GM11168 (cell line): ENCODE measurements around the gene ZNF816.

Experiments
- in situ Hi-C: fragments of 300-500 bp; cut with MboI; formaldehyde crosslinking; loops from one replicate; pipeline ENCODE4 v1.12.0; 2022; ENCODE audit warnings: low sequenced_read_pairs; ENCODE audit not compliant: unreplicated experiment

Gene ZNF816

GRCh38 chr19:52963247-52963618 lies 552 bp upstream of the ZNF816 start:
- in situ Hi-C loops, result no loop called here

DNA sequence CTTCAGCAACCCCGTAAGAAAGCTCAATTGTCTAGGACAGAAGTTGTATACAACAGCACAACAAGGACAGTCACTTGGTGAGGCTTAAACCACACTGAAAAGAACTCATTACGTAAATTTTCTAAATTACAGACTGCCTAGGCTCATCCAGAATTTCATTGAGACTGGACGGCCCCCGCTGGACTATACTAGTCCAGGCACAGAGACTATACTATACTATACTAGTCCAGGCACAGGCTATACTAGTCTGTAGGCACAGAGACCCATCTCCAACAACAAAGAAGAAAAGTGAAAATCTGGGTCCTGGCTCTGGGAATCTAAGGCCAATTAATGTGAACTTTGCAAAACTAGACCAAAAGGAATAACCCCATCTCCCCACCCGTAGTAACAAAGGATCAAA lies 700 bp downstream of the ZNF816 start:
- in situ Hi-C loops, result no loop called here

- in situ Hi-C loops, result no loop called here
These were observed 2.9 kb downstream of the ZNF816 start for GRCh38 chr19:52959613-52960295.

DNA sequence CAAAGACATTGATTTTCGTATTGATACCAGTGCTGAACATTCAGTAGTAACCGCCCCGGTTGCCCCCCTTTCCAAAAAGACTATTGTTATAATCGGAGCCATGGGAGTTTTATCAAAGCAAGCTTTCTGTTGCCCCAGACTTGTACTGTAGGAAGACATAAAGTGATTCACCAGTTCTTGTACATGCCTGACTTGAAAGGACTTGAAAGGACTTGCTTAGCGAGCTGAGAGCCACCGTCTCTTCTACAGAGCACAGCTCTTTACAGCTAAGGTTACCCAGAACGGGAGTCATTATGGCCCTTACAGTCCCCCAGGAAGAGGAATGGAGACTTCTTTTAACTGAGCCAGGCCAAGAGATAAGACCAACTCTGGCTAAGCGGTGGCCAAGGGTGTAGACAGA lies 5.1 kb downstream of the ZNF816 start:
- in situ Hi-C loops, result no loop called here

GRCh38 chr19:52956917-52957316 lies 5.8 kb downstream of the ZNF816 start:
- in situ Hi-C loops, result no loop called here

DNA sequence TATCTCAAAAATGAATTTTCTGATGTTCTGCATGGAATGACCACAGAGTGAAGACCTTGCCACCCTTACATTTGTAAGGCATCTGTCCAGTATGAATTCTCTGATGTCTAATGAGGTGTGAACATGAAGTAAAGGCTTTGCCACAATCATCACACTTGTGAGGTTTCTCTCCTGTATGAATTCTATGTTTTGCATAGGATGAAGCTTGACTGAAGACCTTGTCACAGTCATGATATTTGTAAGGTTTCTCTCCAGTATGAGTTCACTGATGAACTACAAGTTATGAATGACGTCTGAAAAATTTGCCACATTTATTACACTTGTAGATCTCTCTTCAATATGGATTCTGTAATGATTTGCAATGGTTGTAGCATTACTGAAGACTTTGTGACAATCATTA lies 13.3 kb downstream of the ZNF816 start:
- in situ Hi-C loops, result no loop called here

GRCh38 chr19:52948025-52948770 lies 14.5 kb downstream of the ZNF816 start:
- in situ Hi-C loops, result no loop called here

DNA sequence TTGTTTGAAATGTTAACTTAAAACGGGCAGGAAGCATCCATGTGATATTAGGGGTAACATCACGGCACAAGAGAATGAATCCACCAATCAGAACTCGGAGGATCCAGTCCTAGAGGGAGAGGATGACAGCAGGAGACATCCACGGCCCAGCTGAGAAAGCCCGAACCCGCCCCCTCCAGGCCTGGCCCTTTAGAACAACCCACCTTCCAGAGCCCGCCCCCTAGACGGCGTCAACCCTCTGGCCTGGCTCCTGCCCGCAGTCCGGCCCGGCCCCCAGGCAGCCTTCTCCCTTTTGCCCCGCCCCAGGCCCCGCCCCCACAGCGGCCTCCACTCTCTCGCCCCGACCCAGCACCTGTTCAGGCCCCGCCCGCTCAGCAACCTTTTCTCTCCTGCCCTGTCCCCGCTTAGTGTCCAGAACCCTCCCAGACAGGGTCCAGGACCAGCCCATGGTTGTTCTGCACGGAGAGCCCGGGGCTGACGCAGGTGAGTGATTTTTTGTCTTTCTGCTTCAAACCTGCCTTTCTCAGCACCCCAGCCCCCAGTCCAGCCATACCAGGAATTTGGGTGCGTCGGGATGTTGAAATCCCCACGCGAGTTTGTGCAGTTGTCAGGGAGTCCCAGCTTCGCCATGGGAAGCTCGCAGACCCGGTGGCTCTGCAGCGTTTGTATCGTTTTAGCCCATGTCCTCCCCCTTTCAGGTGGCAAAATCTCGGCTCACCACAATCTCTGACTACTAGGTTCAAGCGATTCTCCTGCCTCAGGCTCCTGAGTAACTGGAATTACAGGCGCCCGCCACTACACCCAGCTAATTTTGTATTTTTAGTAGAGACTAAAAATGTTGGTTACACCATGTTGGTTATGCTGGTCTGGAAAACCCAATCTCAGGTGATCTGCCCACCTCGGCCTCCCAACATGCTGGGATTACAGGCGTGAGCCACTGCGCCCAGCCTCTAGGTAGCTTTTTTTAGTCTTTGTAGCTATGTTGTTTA lies 16.1 kb downstream of the ZNF816 start:
- in situ Hi-C loops, result no loop called here

DNA sequence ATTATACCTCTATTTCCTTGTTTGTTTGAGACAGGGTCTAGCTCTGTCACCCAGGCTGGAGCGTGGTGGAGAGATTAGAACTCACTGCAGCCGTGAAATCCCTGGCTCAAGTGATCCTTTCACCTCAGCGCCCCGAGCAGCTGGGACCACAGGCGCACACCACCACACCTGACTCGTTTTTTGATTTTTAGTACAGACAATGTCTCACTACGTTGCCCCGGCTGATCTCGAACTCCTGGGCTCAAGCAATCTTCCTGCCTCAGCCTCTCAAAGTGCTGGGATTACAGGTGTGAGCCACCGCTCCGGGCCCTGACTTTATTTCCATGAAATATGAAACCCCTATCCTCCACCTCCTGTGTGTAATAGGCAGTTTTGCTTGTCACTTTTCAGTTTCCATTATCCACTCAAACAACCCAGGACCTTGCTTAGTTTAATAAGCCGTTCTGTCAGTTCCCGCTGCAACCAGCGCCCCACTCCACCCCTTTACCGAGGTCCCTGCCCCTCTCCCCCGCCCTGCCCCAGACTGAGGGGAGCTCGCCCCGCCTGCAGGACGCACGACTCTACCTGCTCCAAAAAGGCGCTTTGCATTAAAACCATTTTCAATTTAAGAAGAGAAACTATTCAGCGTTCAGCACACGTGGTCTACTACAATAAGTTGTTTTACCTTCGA lies 16.9 kb downstream of the ZNF816 start:
- in situ Hi-C loops, result no loop called here

DNA sequence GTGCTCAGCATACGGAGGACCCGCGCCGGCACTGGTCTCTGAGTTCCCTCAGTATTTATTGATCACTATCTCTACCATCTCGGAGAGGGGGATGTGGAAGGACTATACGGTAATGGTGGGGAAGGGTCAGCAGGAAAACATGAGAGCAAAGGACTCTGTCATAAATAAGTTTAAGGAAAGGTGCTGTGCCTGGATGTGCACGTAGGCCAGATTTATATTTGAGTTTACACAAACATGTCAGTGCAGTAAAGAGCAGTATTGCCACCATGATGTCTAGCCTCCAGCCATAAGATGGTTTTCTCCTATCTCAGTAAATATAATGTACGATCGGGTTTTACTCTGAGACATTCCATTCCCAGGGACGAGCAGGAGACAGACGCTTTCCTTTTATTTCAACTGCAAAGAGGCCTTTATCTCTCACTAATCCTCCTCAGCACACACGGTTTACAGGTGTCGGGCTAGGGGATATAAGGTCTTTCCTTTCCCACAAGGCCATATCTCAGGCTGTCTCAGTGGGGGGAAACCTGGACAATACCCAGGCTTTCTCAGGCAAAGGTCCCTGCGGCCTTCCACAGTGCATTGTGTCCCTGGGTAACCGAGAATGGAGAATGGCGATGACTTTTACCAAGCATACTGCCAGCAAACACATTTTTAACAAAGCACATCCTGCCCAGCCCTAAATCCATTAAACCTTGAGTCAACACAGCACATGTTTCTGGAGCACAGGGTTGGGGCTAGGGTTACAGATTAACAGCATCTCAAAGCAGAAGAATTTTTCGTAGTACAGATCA lies 17.8 kb downstream of the ZNF816 start:
- in situ Hi-C loops, result loop anchor here (5.0 kb wide), 1 partner anchor 88 kb away; the partner anchor contains the start of gene ZNF468

DNA sequence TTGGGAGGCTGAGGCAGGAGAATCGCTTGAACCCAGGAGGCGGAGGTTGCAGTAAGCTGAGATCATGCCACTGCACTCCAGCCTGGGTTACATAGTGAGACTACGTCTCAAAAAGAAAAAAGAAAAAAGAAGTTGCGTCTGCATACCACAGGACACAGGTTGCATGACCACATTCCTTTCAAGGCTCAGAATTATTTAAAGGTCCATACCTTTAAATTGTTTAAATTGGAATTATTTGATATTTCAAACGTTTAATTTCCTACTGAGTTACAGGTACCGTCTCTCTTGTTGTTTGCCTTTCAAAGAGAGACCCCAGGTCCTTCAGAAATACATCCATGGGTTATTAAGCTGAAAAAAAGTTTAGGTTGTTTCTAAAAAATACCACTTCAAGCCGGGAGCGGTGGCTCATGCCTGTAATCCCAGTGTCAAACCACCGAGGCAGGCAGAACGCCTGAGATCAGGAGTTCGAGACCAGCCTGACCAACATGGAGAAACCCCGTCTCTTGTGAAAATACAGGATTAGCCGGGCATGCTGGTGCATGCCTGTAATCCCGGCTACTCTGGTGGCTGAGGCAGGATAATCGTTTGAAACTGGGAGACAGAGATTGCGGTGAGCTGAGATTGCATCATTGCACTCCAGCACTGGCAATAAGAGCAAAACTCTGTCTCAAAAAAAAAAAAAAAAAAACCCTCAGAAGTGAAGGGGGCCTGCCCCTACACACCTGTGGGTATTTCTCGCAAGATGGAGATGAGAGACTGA lies 18.6 kb downstream of the ZNF816 start:
- in situ Hi-C loops, result loop anchor here (5.0 kb wide), 1 partner anchor 87 kb away; the partner anchor contains the start of gene ZNF468

DNA sequence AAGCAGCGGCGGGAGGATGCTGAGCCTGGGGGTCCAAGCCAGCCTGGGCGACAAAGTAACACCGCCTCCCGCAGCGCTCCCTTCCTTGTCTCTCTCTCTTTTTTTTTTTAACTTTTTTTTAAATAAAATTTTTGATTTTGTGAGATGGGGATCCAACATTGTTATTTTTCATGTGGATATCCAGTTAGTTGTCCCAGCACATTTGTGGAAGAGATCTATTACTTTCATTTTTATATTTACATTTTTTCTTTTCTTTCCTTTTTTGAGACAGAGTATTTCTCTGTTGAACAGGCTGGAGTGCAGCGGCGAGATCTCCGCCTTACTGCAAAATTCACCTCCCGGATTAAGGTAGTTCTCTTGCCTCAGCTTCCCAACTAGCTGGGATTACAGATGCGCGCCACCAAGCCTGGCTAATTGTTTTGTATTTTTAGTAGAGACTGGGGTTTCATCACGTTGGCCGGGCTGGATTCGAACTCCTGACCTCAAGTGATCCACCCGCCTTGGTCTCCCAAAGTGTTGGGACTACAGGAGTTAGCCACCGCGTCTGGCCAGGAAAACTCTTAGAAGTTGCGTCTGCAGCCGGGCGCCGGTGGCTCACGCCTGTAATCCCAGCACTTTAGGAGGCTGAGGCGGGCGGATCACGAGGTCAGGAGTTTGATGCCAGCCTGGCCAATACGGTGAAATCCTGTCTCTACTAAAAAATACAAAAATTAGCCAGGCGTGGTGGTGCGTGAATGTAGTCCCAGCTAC lies 19.4 kb downstream of the ZNF816 start:
- in situ Hi-C loops, result loop anchor here (5.0 kb wide), 1 partner anchor 86 kb away; the partner anchor contains the start of gene ZNF468

GRCh38 chr19:52942386-52943133 lies 20.1 kb downstream of the ZNF816 start:
- in situ Hi-C loops, result loop anchor here (5.0 kb wide), 1 partner anchor 85 kb away; the partner anchor contains the start of gene ZNF468

DNA sequence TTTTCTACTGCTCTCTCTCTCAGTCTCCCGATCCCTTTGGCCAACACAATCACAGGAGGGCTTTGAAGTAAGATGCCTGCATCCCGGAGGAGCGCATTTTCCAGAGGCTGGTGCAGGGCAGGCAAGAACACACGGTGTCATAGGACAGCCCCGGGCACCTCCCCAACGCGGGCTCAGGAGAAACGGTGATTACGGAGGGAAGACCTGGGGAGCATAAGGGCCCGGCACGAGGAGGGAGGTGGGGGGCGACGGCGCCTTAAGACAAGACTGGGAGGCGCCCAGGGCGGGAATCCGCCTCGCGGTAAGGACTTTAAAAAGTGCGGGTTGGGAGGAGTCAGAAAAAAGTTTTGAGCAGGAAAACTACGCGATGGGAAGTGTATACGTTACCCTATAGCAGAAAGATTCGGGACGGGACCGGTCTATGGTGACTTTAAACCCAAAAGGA lies 20.7 kb downstream of the ZNF816 start:
- in situ Hi-C loops, result loop anchor here (5.0 kb wide), 1 partner anchor 85 kb away; the partner anchor contains the start of gene ZNF468

- in situ Hi-C loops, result loop anchor here (5.0 kb wide), 1 partner anchor 84 kb away; the partner anchor contains the start of gene ZNF468
These were observed 21.2 kb downstream of the ZNF816 start for GRCh38 chr19:52941523-52941922.

- in situ Hi-C loops, result loop anchor here (5.0 kb wide), 1 partner anchor 84 kb away; the partner anchor contains the start of gene ZNF468
These were observed 21.8 kb downstream of the ZNF816 start for GRCh38 chr19:52940905-52941304.

DNA sequence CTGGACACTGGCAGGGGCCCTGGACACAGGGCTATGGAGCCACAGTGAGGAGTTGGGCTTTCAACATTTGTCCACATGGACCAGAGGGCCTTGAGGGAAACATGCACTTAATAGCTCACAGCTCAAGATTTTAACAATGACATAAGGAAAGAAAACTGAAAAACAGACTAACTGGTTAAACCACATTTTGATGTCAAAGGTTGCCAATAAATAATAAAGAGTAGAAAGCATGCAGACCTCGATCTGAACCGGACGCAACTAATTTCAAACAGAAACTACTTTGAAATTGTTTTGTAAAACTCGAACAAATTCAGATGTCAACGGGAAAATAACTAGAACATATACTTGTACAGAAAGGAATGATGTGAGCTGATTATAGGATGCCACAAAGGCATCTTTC lies 23.9 kb downstream of the ZNF816 start:
- in situ Hi-C loops, result no loop called here
